SK-N-SH (cell line): ENCODE data around the gene ADISSP. TPM values are rescaled to one million over a fixed set of nuclear protein-coding genes. Genes with fewer than 3 reads are reported as not detected.

ENCODE experiments used
- CTCF ChIA-PET: fragments of 300-600, 350-600 bp; formaldehyde crosslinking; extraction: SDS; loops from one replicate; lab custom pipeline; 2021; lab: Yijun Ruan, JAX
- POLR2A ChIA-PET: fragments of 350-600 bp; sonication (Branson Sonifier 250); formaldehyde crosslinking; extraction: SDS; loops from one replicate; lab custom pipeline; 2020; ENCODE audit warnings: antibody characterized with exemption, inconsistent platforms; lab: Yijun Ruan, JAX
- DNase-seq: peaks from one replicate; pipeline ENCODE4 v3.0.0; 2012
- H2AFZ ChIP-seq: fragments of 200-600 bp; sonication (generic); 2 replicates; pipeline ENCODE4 v1.8.1; 2016; ENCODE audit warnings: antibody characterized with exemption, mild to moderate bottlenecking, low read depth
- H3F3A ChIP-seq: fragments of 200-600 bp; sonication (generic); replicated peaks from 2 replicates; pipeline ENCODE3; 2016; ENCODE audit warnings: antibody characterized with exemption, mild to moderate bottlenecking; ENCODE audit not compliant: insufficient read depth
- H3K27ac ChIP-seq, 2 experiments: fragments of 200-500 bp in 1 of 2; fragments of 200-600 bp in 1 of 2; sonication (Bioruptor generic) in 1 of 2; sonication (generic), shearing (Covaris generic) in 1 of 2; 2 replicates each; pipeline versions ENCODE4 v1.5.1 to v1.6.1; 2014 to 2016; ENCODE audit warnings: low read depth in 2 of 2, inconsistent platforms in 1 of 2, low read length in 1 of 2, mild to moderate bottlenecking in 1 of 2, mixed read lengths in 1 of 2
- H3K27me3 ChIP-seq: fragments of 200-600 bp; sonication (generic), shearing (Covaris generic); 2 replicates; pipeline ENCODE4 v1.6.1; 2016; ENCODE audit warnings: mixed run types; ENCODE audit not compliant: insufficient read depth
- H3K36me3 ChIP-seq, 2 experiments: fragments of 200-500 bp in 1 of 2; fragments of 200-600 bp in 1 of 2; sonication (Bioruptor generic) in 1 of 2; sonication (generic) in 1 of 2; replicated peaks in 1 of 2; 2 replicates each; pipeline versions ENCODE3 to v1.5.1; 2014 to 2016; ENCODE audit warnings: low read length in 1 of 2, mild to moderate bottlenecking in 1 of 2; ENCODE audit not compliant: insufficient read depth in 2 of 2, control insufficient read depth in 1 of 2
- H3K4me1 ChIP-seq, 2 experiments: fragments of 200-500 bp in 1 of 2; fragments of 200-600 bp in 1 of 2; sonication (Bioruptor generic) in 1 of 2; sonication (generic), shearing (Covaris generic) in 1 of 2; 2 replicates each; pipeline versions ENCODE4 v1.5.1 to v1.6.1; 2014 to 2016; ENCODE audit warnings: low read depth in 1 of 2, low read length in 1 of 2, mixed run types in 1 of 2; ENCODE audit not compliant: insufficient read depth in 2 of 2, control insufficient read depth in 1 of 2
- H3K4me2 ChIP-seq: fragments of 200-600 bp; sonication (generic), shearing (Covaris generic); 2 replicates; pipeline ENCODE4 v1.6.1; 2017; ENCODE audit warnings: mixed run types
- H3K4me3 ChIP-seq, 2 experiments: fragments of 200-500 bp in 1 of 2; fragments of 200-600 bp in 1 of 2; sonication (Bioruptor generic) in 1 of 2; sonication (generic), shearing (Covaris generic) in 1 of 2; 2 replicates each; pipeline versions ENCODE4 v1.5.1 to v1.8.1; 2014 to 2016; ENCODE audit warnings: low read depth in 2 of 2, inconsistent platforms in 1 of 2, low read length in 1 of 2, mild to moderate bottlenecking in 1 of 2, mixed read lengths in 1 of 2, moderate library complexity in 1 of 2
- H3K79me2 ChIP-seq: fragments of 200-600 bp; sonication (generic); 2 replicates; pipeline ENCODE4 v1.8.1; 2017; ENCODE audit warnings: mild to moderate bottlenecking; ENCODE audit not compliant: insufficient read depth
- H3K9ac ChIP-seq: fragments of 200-600 bp; sonication (generic); 2 replicates; pipeline ENCODE4 v1.6.1; 2017; ENCODE audit warnings: mixed run types
- H3K9me2 ChIP-seq: fragments of 200-600 bp; sonication (generic); 2 replicates; pipeline ENCODE4 v1.6.1; 2017; ENCODE audit warnings: mixed run types
- H3K9me3 ChIP-seq: fragments of 200-600 bp; sonication (generic); 2 replicates; pipeline ENCODE4 v1.6.1; 2017; ENCODE audit warnings: mixed run types, mild to moderate bottlenecking, moderate library complexity
- H4K20me1 ChIP-seq: fragments of 200-600 bp; sonication (generic); 2 replicates; pipeline ENCODE4 v1.6.1; 2017; ENCODE audit warnings: mild to moderate bottlenecking, mixed run types; ENCODE audit not compliant: insufficient read depth
- CTCF ChIP-seq: fragments of 200-600 bp; sonication (generic); IDR thresholded peaks from 2 replicates; pipeline ENCODE4 v1.6.1; 2017; ENCODE audit warnings: antibody characterized with exemption, mild to moderate bottlenecking, moderate library complexity
- FOXM1 ChIP-seq: IDR thresholded peaks from 2 replicates; pipeline ENCODE4 v1.4.0; 2012; ENCODE audit warnings: low read depth, mild to moderate bottlenecking
- GATA2 ChIP-seq: sonication (generic); formaldehyde crosslinking; IDR thresholded peaks from 2 replicates; pipeline ENCODE4 v1.5.0; 2020; ENCODE audit warnings: mild to moderate bottlenecking, missing genetic modification reagents
- MXI1 ChIP-seq: IDR thresholded peaks from 2 replicates; pipeline ENCODE4 v1.6.1; 2012; ENCODE audit warnings: mild to moderate bottlenecking, low read depth, low read length, improper control_type of control experiment
- NFIC ChIP-seq: IDR thresholded peaks from 2 replicates; pipeline ENCODE4 v1.4.0; 2012; ENCODE audit warnings: borderline replicate concordance
- NRF1 ChIP-seq: IDR thresholded peaks from 2 replicates; pipeline ENCODE4 v1.6.1; 2012; ENCODE audit warnings: low read depth, mild to moderate bottlenecking, low read length
- RAD21 ChIP-seq: IDR thresholded peaks from 2 replicates; pipeline ENCODE4 v1.6.1; 2012; ENCODE audit warnings: mild to moderate bottlenecking, low read length
- SMC3 ChIP-seq: IDR thresholded peaks from 2 replicates; pipeline ENCODE4 v1.6.1; 2012; ENCODE audit warnings: low read depth, low read length, improper control_type of control experiment
- USF2 ChIP-seq: fragments of 150-350 bp; IDR thresholded peaks from 2 replicates; pipeline ENCODE4 v1.6.1; 2017; ENCODE audit warnings: antibody characterized with exemption, low read length, low read depth, borderline replicate concordance
- ZBTB33 ChIP-seq: IDR thresholded peaks from 2 replicates; pipeline ENCODE4 v1.4.0; 2012; ENCODE audit warnings: low read depth, borderline replicate concordance
- WGBS: methylation state at CpG from one replicate; pipeline ENCODE4 v1.1.6; 2017; ENCODE audit warnings: low lambda C conversion rate; 5-methylcytosine and 5-hydroxymethylcytosine counted together
- polyA plus RNA-seq, 3 experiments: library from polyadenylated mRNA; depleted of rRNA; stranded (reverse); fragments of >200 nt; gene quantifications; 2 replicates each; pipeline ENCODE4 v1.2.3, GENCODE V29; 2012

ADISSP gene
- polyA plus RNA-seq, 1 of the 3 experiments (the other 2 are of a cell fraction), result 73.9 TPM

- DNase-seq, result no peak
- H3K79me2 ChIP-seq, result peaks cover 9% of the 10 kb centered on the region
- no peak overlapping the region for H3K9ac ChIP-seq
- CTCF ChIA-PET, result interaction anchor here (0.7 to 6.6 kb wide), 4 partner anchors 19 to 198 kb away, joined by 3 to 61 read pairs (median 7); partner anchors contain the start of genes CDC25B and CENPB
- no peak for TF ChIP-seq USF2
- no peak for TF ChIP-seq NFIC
- no peak for TF ChIP-seq GATA2 (CRISPR knock-in tag)
- TF ChIP-seq ZBTB33, result no peak
- TF ChIP-seq MXI1, result no peak
- no peak for TF ChIP-seq CTCF
- no peak overlapping the region for H3K4me2 ChIP-seq
- 94% methylated on average over 7 of the region's 7 CpGs for WGBS
- no peaks in the 10 kb centered on the region for H3K27me3 ChIP-seq
- no peak overlapping the region for H2AFZ ChIP-seq
- H3K9me2 ChIP-seq, result no peaks in the 10 kb centered on the region
- H3F3A ChIP-seq, result peaks cover 18% of the 10 kb centered on the region
- H3K4me1 ChIP-seq, result peaks cover 12 to 40% of the 10 kb centered on the region in 2 experiments; a peak in 3 of 4 replicates
- H3K36me3 ChIP-seq, result no peaks in the 10 kb centered on the region
- no peak overlapping the region for H3K27ac ChIP-seq
- no peaks in the 10 kb centered on the region for H3K9me3 ChIP-seq
- H3K4me3 ChIP-seq, result no peak overlapping the region
- no peaks in the 10 kb centered on the region for H4K20me1 ChIP-seq
- POLR2A ChIA-PET, result no interaction called here
These were observed 47.5 kb upstream of the ADISSP start for GRCh38 chr20:3814928-3815495.

GRCh38 chr20:3813848-3814581 lies 46.5 kb upstream of the ADISSP start:
- no peak for TF ChIP-seq FOXM1
- TF ChIP-seq NRF1, result no peak
- no peak for TF ChIP-seq NFIC
- no peak for TF ChIP-seq SMC3
- TF ChIP-seq RAD21, result no peak
- TF ChIP-seq, all 33 proteins: peak for 0
- Histone ChIP-seq H3K4me3 (no peak overlapping the region), H3K9me2 (no peaks in the 10 kb centered on the region), H3K4me1 (peaks cover 7 to 31% of the 10 kb centered on the region in 2 experiments; a peak in 3 of 4 replicates), H3F3A (peaks cover 18% of the 10 kb centered on the region), H2AFZ (no peak overlapping the region), H3K79me2 (peaks cover 15% of the 10 kb centered on the region), H3K36me3 (no peaks in the 10 kb centered on the region), H4K20me1 (no peaks in the 10 kb centered on the region), H3K9ac (no peak overlapping the region), H3K4me2 (no peak overlapping the region), H3K9me3 (no peaks in the 10 kb centered on the region), H3K27ac (no peak overlapping the region), H3K27me3 (no peaks in the 10 kb centered on the region)
- DNase-seq, result no peak
- ChIA-PET CTCF (interaction anchor here (1.0 to 6.6 kb wide), 4 partner anchors 18 to 65 kb away, joined by 3 to 61 read pairs (median 8); partner anchors contain the start of genes CDC25B and CENPB), POLR2A (no interaction called here)
- WGBS, result 89% methylated on average over 11 of the region's 12 CpGs
